Uterus (tissue), 4 donors: ENCODE measurements around the gene ARID4B. TPM values are rescaled to one million over a fixed set of nuclear protein-coding genes. Genes with fewer than 3 reads are reported as not detected.
"Not testable (repeated sequence)": the region's sequence is repeated elsewhere in the genome, so short reads cannot be mapped to it uniquely, and the experiment has no call there.

Experiments
- DNase-seq, 2 donors: peaks; one replicate each; pipeline ENCODE4 v3.0.0-alpha.2; 2019 to 2020
- H3K27ac ChIP-seq, 2 donors: fragments of 200-600 bp; sonication (generic); 1 replicate in 1 of 2; 2 replicates in 1 of 2; pipeline ENCODE4 v1.5.1; 2016 to 2018
- H3K27me3 ChIP-seq, 2 donors: fragments of 200-600 bp; sonication (generic); one replicate each; pipeline ENCODE4 v1.5.1; 2018 to 2019; ENCODE audit warnings: control low read depth in 1 of 2
- H3K36me3 ChIP-seq, 2 donors: fragments of 200-600 bp; sonication (generic); one replicate each; pipeline ENCODE4 v1.5.1; 2019; ENCODE audit warnings: control low read depth in 1 of 2
- H3K4me1 ChIP-seq, 2 donors: fragments of 200-600 bp; sonication (generic); one replicate each; pipeline ENCODE4 v1.5.1; 2018 to 2019; ENCODE audit warnings: control low read depth in 1 of 2
- H3K4me3 ChIP-seq, 2 donors: fragments of 200-600 bp; sonication (generic); 1 replicate in 1 of 2; 2 replicates in 1 of 2; pipeline ENCODE4 v1.5.1; 2018 to 2019; ENCODE audit warnings: mild to moderate bottlenecking in 1 of 2
- H3K9me3 ChIP-seq, 2 donors: fragments of 200-600 bp; sonication (generic); one replicate each; pipeline ENCODE4 v1.5.1; 2019; ENCODE audit warnings: control low read depth in 1 of 2
- CTCF ChIP-seq, 4 experiments: fragments of 200-600 bp in 2 of 4; fragments of 450-650 bp in 2 of 4; sonication (generic) in 2 of 4; IDR thresholded peaks; one replicate each; pipeline ENCODE4 v1.5.1; 2016 to 2019; ENCODE audit warnings: antibody characterized with exemption in 4 of 4, mild to moderate bottlenecking in 2 of 4, moderate library complexity in 1 of 4
- POLR2A ChIP-seq, 2 donors: fragments of 450-650 bp; IDR thresholded peaks; one replicate each; pipeline ENCODE4 v1.6.1; 2016; ENCODE audit warnings: antibody characterized with exemption in 2 of 2, mild to moderate bottlenecking in 1 of 2, moderate library complexity in 1 of 2
- intact Hi-C: fragments of 100-400 bp; cut with DNase I; formaldehyde crosslinking; loops from one replicate; pipeline ENCODE4 v1.15.1; 2023; ENCODE audit warnings: low total_unique reads
- total RNA-seq, 4 donors: library from RNA; depleted of rRNA in 3 of 4; stranded (reverse); fragments of >200 nt in 3 of 4; gene quantifications; one replicate each; pipeline versions ENCODE4 v1.1.0 to v1.2.4, GENCODE V29; 2014 to 2023
- donor health status: DM: yes; HTN: yes; CAD: no.

The ARID4B gene
- total RNA-seq, 4 donors from 2014 or later = 21.0 to 69.4 (median 50.4) TPM

- TF ChIP-seq POLR2A (IDR thresholded peaks at IDR 0.05) (no peak), CTCF (IDR thresholded peaks at IDR 0.05) (no peak)
- no peak for DNase-seq
- H3K4me3 ChIP-seq = no peak overlapping the region
- H3K36me3 ChIP-seq = no peaks in the 10 kb centered on the region
- H3K4me1 ChIP-seq = no peaks in the 10 kb centered on the region
- no peak overlapping the region for H3K27ac ChIP-seq
- H3K9me3 ChIP-seq = no peaks in the 10 kb centered on the region
- H3K27me3 ChIP-seq = no peaks in the 10 kb centered on the region
- intact Hi-C loops = no loop called here
These were observed 40.6 kb downstream of the ARID4B start for GRCh38 chr1:235287208-235287882.

- Histone ChIP-seq H3K9me3 (no peaks in the 10 kb centered on the region), H3K36me3 (no peaks in the 10 kb centered on the region), H3K4me1 (no peaks in the 10 kb centered on the region), H3K27ac (no peak overlapping the region), H3K4me3 (no peak overlapping the region), H3K27me3 (no peaks in the 10 kb centered on the region)
- intact Hi-C loops = no loop called here
- no peak for DNase-seq
- TF ChIP-seq POLR2A (IDR thresholded peaks at IDR 0.05) (no peak), CTCF (IDR thresholded peaks at IDR 0.05) (no peak)
These were observed 41.3 kb downstream of the ARID4B start for GRCh38 chr1:235286667-235287066.

GRCh38 chr1:235284231-235284769 lies 43.7 kb downstream of the ARID4B start:
- TF ChIP-seq POLR2A (IDR thresholded peaks at IDR 0.05) (no peak), CTCF (IDR thresholded peaks at IDR 0.05) (no peak)
- no peaks in the 10 kb centered on the region for H3K4me1 ChIP-seq
- H3K27me3 ChIP-seq = no peaks in the 10 kb centered on the region
- no peaks in the 10 kb centered on the region for H3K36me3 ChIP-seq
- H3K4me3 ChIP-seq = no peak overlapping the region
- H3K9me3 ChIP-seq = no peaks in the 10 kb centered on the region
- H3K27ac ChIP-seq = no peak overlapping the region
- no peak for DNase-seq
- intact Hi-C loops = no loop called here

DNA sequence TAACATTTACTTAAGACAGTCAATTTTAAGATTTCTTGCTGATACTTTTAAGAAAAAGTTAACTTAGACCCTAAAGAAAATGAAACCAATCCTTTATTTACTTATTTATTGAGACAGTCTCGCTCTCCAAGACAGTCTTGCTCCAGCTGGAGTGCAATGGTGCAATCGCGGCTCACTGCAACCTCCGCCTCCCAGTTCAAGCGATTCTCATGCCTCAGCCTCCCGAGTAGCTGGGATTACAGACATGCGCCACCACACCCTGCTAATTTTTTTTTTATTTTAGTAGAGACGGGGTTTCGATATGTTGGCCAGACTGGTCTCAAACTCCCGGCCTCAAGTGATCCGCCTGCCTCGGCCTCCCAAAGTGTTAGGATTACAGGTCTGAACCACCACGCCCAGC lies 44.3 kb downstream of the ARID4B start:
- H3K9me3 ChIP-seq, H3K4me1 ChIP-seq, DNase-seq, H3K27me3 ChIP-seq, H3K36me3 ChIP-seq, H3K4me3 ChIP-seq, H3K27ac ChIP-seq, intact Hi-C loops: not testable (repeated sequence)

DNA sequence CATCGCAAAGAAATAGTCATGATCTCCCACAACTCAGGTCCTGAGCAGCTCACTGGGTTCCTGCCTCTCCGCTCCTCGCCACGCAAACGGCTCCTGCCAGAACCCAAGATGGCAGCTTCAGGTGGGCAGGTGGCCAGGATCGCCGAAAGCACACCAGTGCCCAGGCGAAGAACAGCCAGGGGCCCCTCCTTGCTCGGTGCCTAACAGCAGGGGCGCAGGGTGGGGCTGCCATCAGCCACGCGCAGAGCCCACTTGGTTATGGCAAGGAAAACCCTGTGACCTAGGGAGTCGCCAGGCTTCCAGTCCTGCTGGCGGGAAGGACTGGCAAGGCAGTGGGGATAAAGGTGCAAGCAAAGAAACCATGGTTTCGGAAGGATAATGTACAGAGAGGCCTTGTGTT lies 47.5 kb downstream of the ARID4B start:
- TF ChIP-seq POLR2A (IDR thresholded peaks at IDR 0.05) (no peak), CTCF (IDR thresholded peaks at IDR 0.05) (no peak)
- Histone ChIP-seq H3K27me3 (no peaks in the 10 kb centered on the region), H3K4me3 (no peak overlapping the region), H3K27ac (no peak overlapping the region), H3K4me1 (peaks cover 0 to 5% of the 10 kb centered on the region in 2 donors), H3K36me3 (no peaks in the 10 kb centered on the region), H3K9me3 (no peaks in the 10 kb centered on the region)
- no peak for DNase-seq
- intact Hi-C loops = no loop called here
